Lower leg skin (tissue), 4 donors: Measurements from ENCODE around the gene MGA. TPM values are rescaled to one million over a fixed set of nuclear protein-coding genes. Genes with fewer than 3 reads are reported as not detected.
A peak's percentile ranks its signal among the peaks of the same experiment; 100 is the strongest.

Source experiments
- DNase-seq, 2 donors: peaks; one replicate each; pipeline ENCODE4 v3.0.0-alpha.2; 2019; ENCODE audit warnings: low spot score in 2 of 2
- H3K4me3 ChIP-seq: fragments of 200-600 bp; sonication (generic); 2 replicates; pipeline ENCODE4 v1.5.1; 2017; ENCODE audit warnings: mild to moderate bottlenecking, low read depth; ENCODE audit not compliant: poor library complexity, severe bottlenecking
- POLR2A ChIP-seq, 2 donors: fragments of 450-650 bp; IDR thresholded peaks; one replicate each; pipeline ENCODE4 v1.6.1; 2016 to 2017; ENCODE audit warnings: antibody characterized with exemption in 2 of 2, mild to moderate bottlenecking in 1 of 2, moderate library complexity in 1 of 2
- WGBS, 2 donors: methylation state at CpG; one replicate each; pipeline ENCODE4 v1.1.5; 2018; 5-methylcytosine and 5-hydroxymethylcytosine counted together
- intact Hi-C: fragments of 100-400 bp; cut with DNase I; formaldehyde crosslinking; loops from one replicate; pipeline ENCODE4 v1.15.0; 2023; ENCODE audit warnings: low total_unique reads
- total RNA-seq, 4 donors: library from RNA; depleted of rRNA; stranded (reverse); fragments of >200 nt; gene quantifications; one replicate each; pipeline ENCODE4 v1.1.0, GENCODE V29; 2016
- TF ChIP-seq, protein P1 (sequence below), 3 donors: fragments of 450-650 bp; IDR thresholded peaks; one replicate each; pipeline ENCODE4 v1.5.1; 2016; ENCODE audit warnings: antibody characterized with exemption in 3 of 3, mild to moderate bottlenecking in 3 of 3, moderate library complexity in 2 of 3

Gene MGA
- total RNA-seq, 4 donors from 2014 or later = 17.2 to 24.1 (median 20.7) TPM

DNA sequence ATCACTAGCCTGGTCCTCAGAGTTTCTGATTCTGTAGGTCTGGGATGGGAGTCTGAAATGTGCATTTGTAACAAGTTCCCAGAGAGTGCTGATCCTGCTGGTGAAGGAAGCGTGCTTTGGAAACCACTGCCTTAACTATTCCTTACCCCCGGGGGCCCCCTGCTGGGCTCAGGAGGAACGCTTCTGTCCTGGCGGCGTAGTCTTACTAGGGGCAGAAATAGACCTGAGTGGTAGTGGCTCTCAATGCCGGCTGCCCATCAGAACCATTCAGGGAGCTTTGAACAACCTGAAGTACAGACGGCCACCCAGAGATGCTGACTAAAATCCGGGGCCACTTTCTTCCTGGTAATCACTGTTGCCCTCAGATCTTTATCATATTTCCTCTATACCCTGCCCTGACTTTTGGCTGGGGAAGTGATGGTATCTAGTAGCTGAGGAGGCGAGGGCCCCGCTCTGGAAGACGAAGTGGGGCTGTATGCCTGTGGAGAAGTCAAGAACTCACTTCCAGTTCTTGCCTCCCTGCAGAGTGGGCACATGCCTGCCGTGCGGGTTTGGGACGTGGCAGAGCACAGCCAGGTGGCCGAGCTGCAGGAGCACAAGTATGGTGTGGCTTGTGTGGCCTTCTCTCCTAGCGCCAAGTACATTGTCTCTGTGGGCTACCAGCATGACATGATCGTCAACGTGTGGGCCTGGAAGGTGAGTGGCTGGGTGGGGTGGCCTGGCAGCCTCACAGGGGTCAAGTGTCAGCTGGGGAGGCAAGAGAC lies 151.4 kb downstream of the MGA start:
- 48 to 53% methylated on average over 18 of the region's 18 CpGs for WGBS, 2 donors
- no peak for TF ChIP-seq POLR2A (IDR thresholded peaks at IDR 0.05)
- TF ChIP-seq, protein P1, sequence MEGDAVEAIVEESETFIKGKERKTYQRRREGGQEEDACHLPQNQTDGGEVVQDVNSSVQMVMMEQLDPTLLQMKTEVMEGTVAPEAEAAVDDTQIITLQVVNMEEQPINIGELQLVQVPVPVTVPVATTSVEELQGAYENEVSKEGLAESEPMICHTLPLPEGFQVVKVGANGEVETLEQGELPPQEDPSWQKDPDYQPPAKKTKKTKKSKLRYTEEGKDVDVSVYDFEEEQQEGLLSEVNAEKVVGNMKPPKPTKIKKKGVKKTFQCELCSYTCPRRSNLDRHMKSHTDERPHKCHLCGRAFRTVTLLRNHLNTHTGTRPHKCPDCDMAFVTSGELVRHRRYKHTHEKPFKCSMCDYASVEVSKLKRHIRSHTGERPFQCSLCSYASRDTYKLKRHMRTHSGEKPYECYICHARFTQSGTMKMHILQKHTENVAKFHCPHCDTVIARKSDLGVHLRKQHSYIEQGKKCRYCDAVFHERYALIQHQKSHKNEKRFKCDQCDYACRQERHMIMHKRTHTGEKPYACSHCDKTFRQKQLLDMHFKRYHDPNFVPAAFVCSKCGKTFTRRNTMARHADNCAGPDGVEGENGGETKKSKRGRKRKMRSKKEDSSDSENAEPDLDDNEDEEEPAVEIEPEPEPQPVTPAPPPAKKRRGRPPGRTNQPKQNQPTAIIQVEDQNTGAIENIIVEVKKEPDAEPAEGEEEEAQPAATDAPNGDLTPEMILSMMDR (IDR thresholded peaks at IDR 0.05) = peak in 1 of 3 donors; percentile 67
- no peak overlapping the region for H3K4me3 ChIP-seq
- intact Hi-C loops = loop anchor here (5.0 kb wide), 1 partner anchor 39 kb away; the partner anchor contains the start of gene MAPKBP1
- peak; percentile 84 to 97 for DNase-seq

DNA sequence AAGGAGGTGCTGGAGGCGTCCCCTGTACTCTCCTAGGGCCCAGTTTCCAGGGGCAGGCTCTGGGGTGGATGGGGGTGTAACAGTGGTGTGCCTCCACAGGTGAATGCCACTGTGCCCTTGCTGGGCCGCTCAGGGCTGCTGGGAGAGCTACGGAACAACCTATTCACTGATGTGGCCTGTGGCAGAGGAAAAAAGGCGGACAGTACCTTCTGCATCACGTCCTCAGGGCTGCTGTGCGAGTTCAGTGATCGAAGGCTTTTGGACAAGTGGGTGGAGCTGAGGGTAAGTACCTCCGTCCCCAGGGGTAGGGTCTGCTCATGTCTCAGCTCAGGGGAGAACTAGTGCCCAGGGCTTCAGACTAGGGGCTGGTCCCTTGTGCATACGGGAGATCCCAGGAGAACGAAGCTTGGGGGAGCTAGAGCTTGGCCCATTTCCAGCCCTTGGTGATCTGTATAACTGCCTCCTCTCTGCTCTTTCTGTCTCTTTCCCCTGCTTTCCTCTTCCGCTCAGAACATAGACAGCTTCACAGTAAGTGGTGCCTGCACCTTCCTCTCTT lies 152.7 kb downstream of the MGA start:
- WGBS, 2 donors = 89 to 92% methylated on average over 11 of the region's 11 CpGs
- DNase-seq = no peak
- intact Hi-C loops = loop anchor here (5.0 kb wide), 1 partner anchor 41 kb away; the partner anchor contains the start of gene MAPKBP1
- TF ChIP-seq, protein P1 (IDR thresholded peaks at IDR 0.05) = no peak
- no peak for TF ChIP-seq POLR2A (IDR thresholded peaks at IDR 0.05)
- H3K4me3 ChIP-seq = no peak overlapping the region

DNA sequence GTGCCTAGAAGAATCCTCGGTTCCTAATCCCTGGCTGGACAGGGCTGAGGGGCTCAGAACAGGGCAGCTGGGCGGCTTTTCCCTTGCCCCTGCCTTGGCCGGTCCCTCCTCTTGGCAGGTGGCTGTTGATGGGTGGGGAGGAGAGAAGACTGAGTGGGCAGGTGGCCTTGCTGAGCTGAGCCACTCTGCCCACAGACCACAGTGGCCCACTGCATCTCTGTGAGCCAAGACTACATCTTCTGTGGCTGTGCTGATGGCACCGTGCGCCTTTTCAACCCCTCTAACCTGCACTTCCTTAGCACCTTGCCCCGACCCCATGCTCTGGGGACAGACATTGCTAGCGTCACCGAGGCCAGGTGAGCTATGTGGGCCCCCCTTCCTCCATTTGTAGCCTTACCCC lies 153.2 kb downstream of the MGA start:
- intact Hi-C loops = loop anchor here (5.0 kb wide), 1 partner anchor 41 kb away; the partner anchor contains the start of gene MAPKBP1
- WGBS, 2 donors = 93 to 96% methylated on average over 8 of the region's 8 CpGs
- no peak overlapping the region for H3K4me3 ChIP-seq
- no peak for TF ChIP-seq POLR2A (IDR thresholded peaks at IDR 0.05)
- peak in 1 of 2 donors; percentile 79 for DNase-seq

DNA sequence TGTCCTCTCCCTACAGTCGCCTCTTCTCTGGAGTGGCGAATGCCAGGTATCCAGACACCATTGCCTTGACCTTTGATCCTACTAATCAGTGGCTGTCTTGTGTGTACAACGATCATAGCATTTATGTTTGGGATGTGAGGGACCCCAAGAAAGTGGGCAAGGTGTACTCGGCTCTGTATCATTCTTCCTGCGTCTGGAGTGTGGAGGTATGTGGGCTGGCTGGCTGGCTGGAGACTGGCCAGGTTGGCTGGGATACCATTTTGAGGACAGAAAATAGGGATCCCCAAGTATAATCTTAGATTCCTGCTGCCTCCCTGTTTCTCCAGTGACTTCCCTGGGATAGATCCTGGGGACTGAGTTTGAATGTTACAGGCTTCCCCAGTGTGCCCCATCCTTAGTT lies 154.3 kb downstream of the MGA start:
- intact Hi-C loops = loop anchor here (5.0 kb wide), 1 partner anchor 42 kb away; the partner anchor contains the start of gene MAPKBP1
- DNase-seq = no peak
- no peak overlapping the region for H3K4me3 ChIP-seq
- TF ChIP-seq, protein P1 (IDR thresholded peaks at IDR 0.05) = no peak
- no peak for TF ChIP-seq POLR2A (IDR thresholded peaks at IDR 0.05)
- 85 to 88% methylated on average over 5 of the region's 5 CpGs for WGBS, 2 donors

DNA sequence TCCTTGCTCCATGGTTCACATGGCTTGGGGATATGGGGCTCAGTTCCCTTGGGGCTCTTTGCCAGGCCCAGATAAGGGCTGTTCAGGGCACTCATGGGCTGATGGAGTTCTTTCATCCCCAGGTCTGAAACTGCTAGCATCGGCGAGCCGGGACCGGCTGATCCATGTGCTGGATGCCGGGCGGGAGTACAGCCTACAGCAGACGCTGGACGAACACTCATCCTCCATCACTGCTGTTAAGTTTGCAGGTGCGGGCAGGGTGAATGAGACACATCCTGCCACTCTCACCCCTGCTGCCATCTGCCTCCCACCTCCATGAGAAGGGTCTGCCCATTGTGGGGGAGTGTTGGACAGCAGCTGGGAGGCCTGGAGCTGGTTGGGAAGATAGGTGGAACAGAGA lies 156.6 kb downstream of the MGA start:
- H3K4me3 ChIP-seq = no peak overlapping the region
- DNase-seq = no peak
- WGBS, 2 donors = 90 to 96% methylated on average over 7 of the region's 9 CpGs
- intact Hi-C loops = no loop called here
- no peak for TF ChIP-seq POLR2A (IDR thresholded peaks at IDR 0.05)
- TF ChIP-seq, protein P1 (IDR thresholded peaks at IDR 0.05) = no peak

DNA sequence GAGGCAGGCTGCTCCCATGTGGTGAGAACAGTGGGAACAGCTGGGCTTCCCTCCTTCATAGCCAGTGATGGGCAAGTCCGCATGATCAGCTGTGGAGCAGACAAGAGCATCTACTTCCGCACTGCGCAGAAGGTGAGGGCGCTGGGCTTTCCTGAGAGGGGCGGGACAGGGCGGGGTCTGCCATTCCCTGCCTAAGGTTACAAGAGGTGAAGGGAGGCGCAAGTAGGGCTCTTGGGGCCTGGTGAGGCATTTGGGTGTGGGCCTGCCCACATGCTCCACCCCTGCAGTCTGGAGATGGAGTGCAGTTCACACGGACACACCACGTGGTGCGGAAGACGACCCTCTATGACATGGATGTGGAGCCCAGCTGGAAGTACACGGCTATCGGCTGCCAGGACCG lies 157.1 kb downstream of the MGA start:
- no peak overlapping the region for H3K4me3 ChIP-seq
- peak in 1 of 2 donors; percentile 82 for DNase-seq
- intact Hi-C loops = no loop called here
- 75 to 79% methylated on average over 7 to 14 of the region's 14 CpGs for WGBS, 2 donors
- TF ChIP-seq, protein P1 (IDR thresholded peaks at IDR 0.05) = no peak
- no peak for TF ChIP-seq POLR2A (IDR thresholded peaks at IDR 0.05)
